A549 (cell line): ENCODE measurements around the gene HIC1.

ENCODE experiments used
- CHD2 ChIP-seq: fragments of 150-350 bp; IDR thresholded peaks from 2 replicates; pipeline ENCODE4 v1.6.1; 2014; ENCODE audit warnings: low read length; ENCODE audit not compliant: partially characterized antibody
- FOSL2 ChIP-seq, 2 experiments: fragments of 450-650 bp in 1 of 2; fragments of >200 bp in 1 of 2; sonication (Bioruptor Twin) in 1 of 2; formaldehyde crosslinking; IDR thresholded peaks; 2 replicates each; pipeline versions ENCODE4 v1.5.0 to v1.6.1; 2016 to 2020; ENCODE audit warnings: mild to moderate bottlenecking in 1 of 2, moderate library complexity in 1 of 2
- MAZ ChIP-seq: fragments of 150-350 bp; IDR thresholded peaks from 2 replicates; pipeline ENCODE4 v1.6.1; 2014; ENCODE audit warnings: antibody characterized with exemption, low read depth, low read length, borderline replicate concordance
- POLR2A ChIP-seq: IDR thresholded peaks from 2 replicates; pipeline ENCODE4 v1.6.1; 2012; ENCODE audit warnings: mild to moderate bottlenecking, low read length
- RARB ChIP-seq: fragments of 250-450 bp; sonication (Bioruptor Pico); IDR thresholded peaks from 2 replicates; pipeline ENCODE4 v1.8.0; 2021; ENCODE audit warnings: mild to moderate bottlenecking, moderate library complexity
- TF ChIP-seq, protein P1 (sequence below): fragments of >200 bp; sonication (Bioruptor Twin); formaldehyde crosslinking; IDR thresholded peaks from 3 replicates; pipeline ENCODE4 v1.5.1; 2016
- TF ChIP-seq, protein P2 (sequence below): fragments of 200-600 bp; sonication (generic); IDR thresholded peaks from 2 replicates; pipeline ENCODE4 v1.6.1; 2016; ENCODE audit warnings: antibody characterized with exemption, mild to moderate bottlenecking, moderate library complexity
- TF ChIP-seq, protein P3 (sequence below): fragments of 450-650 bp; IDR thresholded peaks from 2 replicates; pipeline ENCODE4 v1.6.1; 2014; ENCODE audit warnings: antibody characterized with exemption

DNA sequence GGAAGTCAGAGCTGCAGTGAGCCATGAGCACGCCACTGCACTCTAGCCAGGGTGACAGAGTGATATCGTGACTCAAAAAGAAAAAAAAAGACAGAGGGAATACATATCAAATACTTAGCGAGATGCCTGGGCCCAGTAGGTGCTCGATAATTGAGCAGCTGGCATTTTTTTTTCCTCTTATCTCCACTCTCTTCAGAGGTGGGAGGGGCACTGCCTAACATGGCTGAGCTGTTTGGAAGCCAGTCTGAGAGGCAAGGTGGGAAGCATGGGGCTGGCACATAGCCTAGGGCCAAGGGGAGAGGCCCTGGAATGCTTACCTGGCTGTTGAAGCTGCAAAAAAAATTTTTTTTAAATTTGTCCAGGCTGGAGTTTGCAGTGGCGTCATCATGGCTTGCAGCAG is 38.4 kb downstream of the HIC1 start:
- TF ChIP-seq RARB (CRISPR knock-in tag) (no peak), MAZ (no peak), POLR2A (no peak), FOSL2 (IDR thresholded peaks at IDR 0.05) (no peak), FOSL2 (CRISPR knock-in tag; IDR thresholded peaks at IDR 0.05) (no peak), CHD2 (no peak)
- TF ChIP-seq, protein P1, sequence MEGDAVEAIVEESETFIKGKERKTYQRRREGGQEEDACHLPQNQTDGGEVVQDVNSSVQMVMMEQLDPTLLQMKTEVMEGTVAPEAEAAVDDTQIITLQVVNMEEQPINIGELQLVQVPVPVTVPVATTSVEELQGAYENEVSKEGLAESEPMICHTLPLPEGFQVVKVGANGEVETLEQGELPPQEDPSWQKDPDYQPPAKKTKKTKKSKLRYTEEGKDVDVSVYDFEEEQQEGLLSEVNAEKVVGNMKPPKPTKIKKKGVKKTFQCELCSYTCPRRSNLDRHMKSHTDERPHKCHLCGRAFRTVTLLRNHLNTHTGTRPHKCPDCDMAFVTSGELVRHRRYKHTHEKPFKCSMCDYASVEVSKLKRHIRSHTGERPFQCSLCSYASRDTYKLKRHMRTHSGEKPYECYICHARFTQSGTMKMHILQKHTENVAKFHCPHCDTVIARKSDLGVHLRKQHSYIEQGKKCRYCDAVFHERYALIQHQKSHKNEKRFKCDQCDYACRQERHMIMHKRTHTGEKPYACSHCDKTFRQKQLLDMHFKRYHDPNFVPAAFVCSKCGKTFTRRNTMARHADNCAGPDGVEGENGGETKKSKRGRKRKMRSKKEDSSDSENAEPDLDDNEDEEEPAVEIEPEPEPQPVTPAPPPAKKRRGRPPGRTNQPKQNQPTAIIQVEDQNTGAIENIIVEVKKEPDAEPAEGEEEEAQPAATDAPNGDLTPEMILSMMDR, result no peak
- TF ChIP-seq, protein P2, sequence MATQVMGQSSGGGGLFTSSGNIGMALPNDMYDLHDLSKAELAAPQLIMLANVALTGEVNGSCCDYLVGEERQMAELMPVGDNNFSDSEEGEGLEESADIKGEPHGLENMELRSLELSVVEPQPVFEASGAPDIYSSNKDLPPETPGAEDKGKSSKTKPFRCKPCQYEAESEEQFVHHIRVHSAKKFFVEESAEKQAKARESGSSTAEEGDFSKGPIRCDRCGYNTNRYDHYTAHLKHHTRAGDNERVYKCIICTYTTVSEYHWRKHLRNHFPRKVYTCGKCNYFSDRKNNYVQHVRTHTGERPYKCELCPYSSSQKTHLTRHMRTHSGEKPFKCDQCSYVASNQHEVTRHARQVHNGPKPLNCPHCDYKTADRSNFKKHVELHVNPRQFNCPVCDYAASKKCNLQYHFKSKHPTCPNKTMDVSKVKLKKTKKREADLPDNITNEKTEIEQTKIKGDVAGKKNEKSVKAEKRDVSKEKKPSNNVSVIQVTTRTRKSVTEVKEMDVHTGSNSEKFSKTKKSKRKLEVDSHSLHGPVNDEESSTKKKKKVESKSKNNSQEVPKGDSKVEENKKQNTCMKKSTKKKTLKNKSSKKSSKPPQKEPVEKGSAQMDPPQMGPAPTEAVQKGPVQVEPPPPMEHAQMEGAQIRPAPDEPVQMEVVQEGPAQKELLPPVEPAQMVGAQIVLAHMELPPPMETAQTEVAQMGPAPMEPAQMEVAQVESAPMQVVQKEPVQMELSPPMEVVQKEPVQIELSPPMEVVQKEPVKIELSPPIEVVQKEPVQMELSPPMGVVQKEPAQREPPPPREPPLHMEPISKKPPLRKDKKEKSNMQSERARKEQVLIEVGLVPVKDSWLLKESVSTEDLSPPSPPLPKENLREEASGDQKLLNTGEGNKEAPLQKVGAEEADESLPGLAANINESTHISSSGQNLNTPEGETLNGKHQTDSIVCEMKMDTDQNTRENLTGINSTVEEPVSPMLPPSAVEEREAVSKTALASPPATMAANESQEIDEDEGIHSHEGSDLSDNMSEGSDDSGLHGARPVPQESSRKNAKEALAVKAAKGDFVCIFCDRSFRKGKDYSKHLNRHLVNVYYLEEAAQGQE, result no peak
- TF ChIP-seq, protein P3, sequence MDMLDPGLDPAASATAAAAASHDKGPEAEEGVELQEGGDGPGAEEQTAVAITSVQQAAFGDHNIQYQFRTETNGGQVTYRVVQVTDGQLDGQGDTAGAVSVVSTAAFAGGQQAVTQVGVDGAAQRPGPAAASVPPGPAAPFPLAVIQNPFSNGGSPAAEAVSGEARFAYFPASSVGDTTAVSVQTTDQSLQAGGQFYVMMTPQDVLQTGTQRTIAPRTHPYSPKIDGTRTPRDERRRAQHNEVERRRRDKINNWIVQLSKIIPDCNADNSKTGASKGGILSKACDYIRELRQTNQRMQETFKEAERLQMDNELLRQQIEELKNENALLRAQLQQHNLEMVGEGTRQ, result no peak
